ENCODE data around the gene RAB3IL1. TPM values are rescaled to one million over a fixed set of nuclear protein-coding genes. Genes with fewer than 3 reads are reported as not detected.

Gene RAB3IL1
- total RNA-seq, 1 experiment from 2014 or later, result 18.1 TPM

- Histone ChIP-seq H3K4me1 (ENCODE audit: control insufficient read depth in 1 of 2, insufficient read depth in 2 of 2, low read length in 2 of 2) (peaks cover 11 to 17% of the 10 kb centered on the region in 2 experiments), H3K9ac (ENCODE audit: low read length) (no peak overlapping the region), H3K36me3 (ENCODE audit: control insufficient read depth in 1 of 2, insufficient read depth in 2 of 2, low read length in 2 of 2) (no peaks in the 10 kb centered on the region), H4K20me1 (ENCODE audit: insufficient read depth) (no peaks in the 10 kb centered on the region), H3K27me3 (ENCODE audit: insufficient read depth, low read length) (no peaks in the 10 kb centered on the region), H3K9me3 (ENCODE audit: control insufficient read depth in 1 of 2, insufficient read depth in 1 of 2, low read depth in 1 of 2, low read length in 2 of 2) (no peaks in the 10 kb centered on the region), H3K9me2 (ENCODE audit: insufficient read depth) (no peaks in the 10 kb centered on the region), H2AFZ (ENCODE audit: low read depth, low read length, poor library complexity, severe bottlenecking) (no peak overlapping the region), H3K4me2 (ENCODE audit: low read length) (no peak overlapping the region), H3K79me2 (ENCODE audit: insufficient read depth, low read length) (no peaks in the 10 kb centered on the region), H3K4me3 (replicated peaks in 1 of 2; ENCODE audit: low read depth in 1 of 2, low read length in 2 of 2) (no peak overlapping the region), H3K27ac (ENCODE audit: low read depth, low read length) (no peak overlapping the region)
- ChIA-PET RAD21 (ENCODE audit: low non-redundant PET in 1 of 2, low total read pairs in 2 of 2, uncharacterized antibody in 2 of 2, unreplicated experiment in 2 of 2) (no interaction called here), POLR2A (interaction anchor here (1.2 kb wide), 1 partner anchor 48 kb away, joined by 3 read pairs; no protein-coding TSS in a partner anchor), CTCF (interaction anchor here (0.7 kb wide), 1 partner anchor 1818 kb away, joined by 3 read pairs; the partner anchor contains the start of gene RTN3)
- BruUV-seq (replicated peaks), result no TSS peak
- ATAC-seq, result no peak
- no peak for DNase-seq (ENCODE audit: low read depth, low spot score)
- TF ChIP-seq ZFX (IDR thresholded peaks at IDR 0.05) (no peak), CBX3 (IDR thresholded peaks at IDR 0.05; ENCODE audit: low read depth) (no peak), ELF1 (IDR thresholded peaks at IDR 0.05; ENCODE audit: borderline replicate concordance, low read depth) (no peak), SRF (IDR thresholded peaks at IDR 0.05; ENCODE audit: low read depth) (no peak), REST (IDR thresholded peaks at IDR 0.05; ENCODE audit: low read depth) (no peak), POLR2AphosphoS5 (IDR thresholded peaks at IDR 0.05; ENCODE audit: low read depth, low read length) (no peak), CEBPB (IDR thresholded peaks at IDR 0.05; ENCODE audit: low read depth) (no peak), TCF7L2 (IDR thresholded peaks at IDR 0.05; ENCODE audit: borderline replicate concordance, extremely low read depth, insufficient read depth, insufficient read length) (no peak), YY1 (IDR thresholded peaks at IDR 0.05; ENCODE audit: extremely low read depth, insufficient replicate concordance, low read depth, low read length) (no peak), SP1 (IDR thresholded peaks at IDR 0.05; ENCODE audit: low read depth) (no peak), RAD21 (IDR thresholded peaks at IDR 0.05; ENCODE audit: low read depth) (no peak), EGR1 (IDR thresholded peaks at IDR 0.05; ENCODE audit: low read depth) (no peak), JUND (IDR thresholded peaks at IDR 0.05) (no peak), EZH2 (IDR thresholded peaks at IDR 0.05) (no peak), ATF3 (IDR thresholded peaks at IDR 0.05) (no peak), EZH2phosphoT487 (IDR thresholded peaks at IDR 0.05; ENCODE audit: borderline replicate concordance) (no peak), ZNF274 (IDR thresholded peaks at IDR 0.05; ENCODE audit: low read depth, low read length) (no peak), SIN3A (IDR thresholded peaks at IDR 0.05; ENCODE audit: low read depth) (no peak), POLR2A (IDR thresholded peaks at IDR 0.05; ENCODE audit: borderline replicate concordance, extremely low read depth, insufficient read depth, insufficient read length) (no peak)
- TF ChIP-seq, protein P1, sequence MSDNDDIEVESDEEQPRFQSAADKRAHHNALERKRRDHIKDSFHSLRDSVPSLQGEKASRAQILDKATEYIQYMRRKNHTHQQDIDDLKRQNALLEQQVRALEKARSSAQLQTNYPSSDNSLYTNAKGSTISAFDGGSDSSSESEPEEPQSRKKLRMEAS (IDR thresholded peaks at IDR 0.05), result no peak
- intact Hi-C loops (cut with micrococcal nuclease), result no loop called here
These were observed 53.8 kb downstream of the RAB3IL1 start for GRCh38 chr11:61863548-61864081.

Data from HCT116 (cell line).